GM21528 (cell line): Measurements from ENCODE around the gene RNASEH2C.
"Not testable (repeated sequence)": the region's sequence is repeated elsewhere in the genome, so short reads cannot be mapped to it uniquely, and the experiment has no call there.

ENCODE experiments used
- ATAC-seq: cut with Tn5 transposase; IDR thresholded peaks from one replicate; pipeline ENCODE4 v1.9.1; 2021; ENCODE audit warnings: mild to moderate bottlenecking, moderate library complexity; ENCODE audit not compliant: unreplicated experiment, low FRiP score

Gene RNASEH2C

DNA sequence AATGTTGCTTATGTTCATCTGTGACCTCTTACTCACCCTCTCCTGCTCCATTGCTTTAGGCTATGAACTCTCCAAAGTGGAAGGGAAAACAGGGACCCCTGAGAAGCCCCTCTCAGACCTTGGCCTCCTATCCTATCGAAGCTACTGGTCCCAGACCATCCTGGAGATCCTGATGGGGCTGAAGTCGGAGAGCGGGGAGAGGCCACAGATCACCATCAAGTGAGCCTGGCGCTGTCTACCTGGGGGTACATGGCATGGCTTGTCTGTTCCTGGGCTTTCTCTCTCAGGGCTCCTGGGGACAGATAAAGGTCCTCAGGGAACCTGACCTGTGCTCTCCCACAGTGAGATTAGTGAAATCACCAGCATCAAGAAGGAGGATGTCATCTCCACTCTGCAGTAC, 2.1 kb downstream of the RNASEH2C start:
- no peak for ATAC-seq

DNA sequence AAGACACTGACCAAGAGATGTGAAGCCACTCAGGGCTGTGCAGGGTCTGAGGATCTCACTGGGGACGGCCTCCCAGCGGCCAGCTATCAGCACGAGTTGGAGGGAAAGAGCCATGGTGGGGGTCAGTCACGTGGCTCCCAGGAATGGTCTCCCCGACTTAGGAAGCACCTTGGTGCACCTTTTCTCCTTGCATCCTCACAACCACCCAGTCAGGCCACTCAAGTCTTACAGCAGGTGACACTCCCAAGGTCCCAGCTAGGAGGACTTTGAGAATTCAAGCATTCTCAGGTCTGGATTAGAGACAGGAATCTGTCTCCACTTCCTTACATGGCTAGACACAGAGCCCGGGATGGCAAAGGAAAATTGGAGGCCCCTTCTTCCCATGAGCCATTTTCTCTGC, 2.7 kb downstream of the RNASEH2C start:
- no peak for ATAC-seq

DNA sequence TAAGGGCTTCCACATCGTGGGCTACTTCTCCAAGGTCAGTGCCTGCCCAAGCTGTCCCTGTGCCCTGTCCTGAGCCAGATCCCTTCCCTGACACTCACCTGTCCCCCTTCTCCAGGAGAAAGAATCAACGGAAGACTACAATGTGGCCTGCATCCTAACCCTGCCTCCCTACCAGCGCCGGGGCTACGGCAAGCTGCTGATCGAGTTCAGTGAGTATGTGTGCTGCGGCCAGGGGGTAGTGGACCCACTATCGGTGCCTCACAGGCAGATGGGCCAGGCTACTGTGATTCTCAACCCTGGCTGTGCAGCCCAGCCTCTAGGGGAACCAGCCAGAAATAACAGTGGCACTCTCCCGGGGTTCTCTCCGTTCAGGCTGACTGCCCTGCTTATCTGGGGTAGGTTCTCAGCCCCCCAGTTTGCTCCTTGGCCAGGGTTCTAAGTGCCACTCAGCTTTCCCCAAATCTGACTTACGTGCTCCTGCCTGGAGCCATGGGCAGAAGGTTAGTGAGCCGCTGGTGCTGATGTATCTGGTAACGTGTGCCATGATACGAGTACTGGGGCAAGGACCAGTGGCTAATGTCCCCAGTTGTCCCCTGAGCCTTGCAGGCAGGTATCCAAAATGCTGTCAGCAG, 3.7 kb downstream of the RNASEH2C start:
- no peak for ATAC-seq

DNA sequence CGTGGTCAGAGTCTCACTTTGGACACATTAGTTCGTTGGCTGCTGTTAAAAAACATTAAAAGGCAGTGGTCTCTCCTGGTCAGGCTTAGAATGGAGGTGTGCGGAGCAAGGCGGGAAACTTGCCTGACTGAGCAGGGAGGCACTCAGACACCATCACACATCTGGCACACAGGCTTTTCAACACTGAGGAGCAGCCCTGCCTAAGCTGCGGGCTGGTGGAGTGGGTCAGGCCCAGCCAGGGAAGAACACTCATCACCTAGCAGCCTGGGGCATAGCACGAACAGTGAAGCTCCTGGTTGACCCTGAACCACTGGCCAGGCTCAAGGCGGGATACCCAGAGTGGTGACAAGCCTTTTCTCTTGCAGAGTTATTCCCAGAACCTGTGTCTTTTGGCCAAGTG, 4.3 kb downstream of the RNASEH2C start:
- ATAC-seq: no peak

DNA sequence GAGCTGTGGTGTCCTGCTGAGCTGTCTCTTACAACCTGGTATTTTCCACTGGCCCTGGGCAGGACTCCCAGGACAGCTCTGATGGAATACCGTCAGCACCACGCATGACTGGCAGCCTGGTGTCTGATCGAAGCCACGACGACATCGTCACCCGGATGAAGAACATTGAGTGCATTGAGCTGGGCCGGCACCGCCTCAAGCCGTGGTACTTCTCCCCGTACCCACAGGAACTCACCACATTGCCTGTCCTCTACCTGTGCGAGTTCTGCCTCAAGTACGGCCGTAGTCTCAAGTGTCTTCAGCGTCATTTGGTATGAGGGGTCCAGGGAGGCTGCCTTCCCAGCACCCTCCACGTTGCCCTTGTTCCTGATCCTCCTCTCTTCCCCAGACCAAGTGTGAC, 6.2 kb downstream of the RNASEH2C start:
- ATAC-seq: no peak

DNA sequence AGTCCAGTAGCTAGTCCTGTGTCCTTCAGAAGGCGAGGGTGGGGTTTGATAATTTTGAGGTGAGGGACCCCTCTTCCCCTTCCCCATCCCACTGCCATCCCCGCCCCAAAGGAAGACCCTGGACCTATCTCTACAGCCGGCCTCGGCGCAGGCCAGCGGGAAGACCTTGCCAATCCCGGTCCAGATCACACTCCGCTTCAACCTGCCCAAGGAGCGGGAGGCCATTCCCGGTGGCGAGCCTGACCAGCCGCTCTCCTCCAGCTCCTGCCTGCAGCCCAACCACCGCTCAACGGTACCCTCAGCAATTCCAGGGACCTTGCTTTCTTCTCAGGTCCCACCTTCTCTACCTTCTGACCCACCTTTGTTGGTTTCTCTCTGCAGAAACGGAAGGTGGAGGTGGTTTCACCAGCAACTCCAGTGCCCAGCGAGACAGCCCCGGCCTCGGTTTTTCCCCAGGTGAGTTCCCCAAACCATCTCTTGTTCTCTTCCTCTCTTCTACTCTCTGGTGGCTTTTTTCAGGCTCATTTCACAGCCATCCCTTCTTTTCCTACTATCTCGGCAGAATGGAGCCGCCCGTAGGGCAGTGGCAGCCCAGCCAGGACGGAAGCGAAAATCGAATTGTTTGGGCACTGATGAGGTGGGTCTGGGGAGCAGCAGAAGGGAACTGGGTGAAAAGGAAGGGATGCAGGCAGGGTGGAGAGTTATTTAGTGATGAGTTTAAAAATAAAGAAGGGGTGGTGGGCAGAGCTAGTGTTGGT, 7.2 kb downstream of the RNASEH2C start:
- no peak for ATAC-seq

DNA sequence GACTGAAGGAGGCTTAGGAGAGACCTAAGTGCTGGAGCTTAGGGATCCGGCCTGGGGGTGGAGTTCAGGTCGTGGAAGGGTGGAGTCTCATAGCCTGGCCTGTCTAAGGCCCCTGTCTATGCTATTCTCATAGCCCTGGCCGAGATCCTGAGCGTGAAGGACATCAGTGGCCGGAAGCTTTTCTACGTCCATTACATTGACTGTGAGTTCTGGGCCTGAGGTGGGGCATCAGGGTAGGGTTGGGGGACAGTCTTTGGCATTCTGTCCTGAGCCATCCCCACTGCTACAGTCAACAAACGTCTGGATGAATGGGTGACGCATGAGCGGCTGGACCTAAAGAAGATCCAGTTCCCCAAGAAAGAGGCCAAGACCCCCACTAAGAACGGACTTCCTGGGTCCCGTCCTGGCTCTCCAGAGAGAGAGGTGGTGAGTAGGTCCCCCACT, 7.9 kb downstream of the RNASEH2C start:
- no peak for ATAC-seq

DNA sequence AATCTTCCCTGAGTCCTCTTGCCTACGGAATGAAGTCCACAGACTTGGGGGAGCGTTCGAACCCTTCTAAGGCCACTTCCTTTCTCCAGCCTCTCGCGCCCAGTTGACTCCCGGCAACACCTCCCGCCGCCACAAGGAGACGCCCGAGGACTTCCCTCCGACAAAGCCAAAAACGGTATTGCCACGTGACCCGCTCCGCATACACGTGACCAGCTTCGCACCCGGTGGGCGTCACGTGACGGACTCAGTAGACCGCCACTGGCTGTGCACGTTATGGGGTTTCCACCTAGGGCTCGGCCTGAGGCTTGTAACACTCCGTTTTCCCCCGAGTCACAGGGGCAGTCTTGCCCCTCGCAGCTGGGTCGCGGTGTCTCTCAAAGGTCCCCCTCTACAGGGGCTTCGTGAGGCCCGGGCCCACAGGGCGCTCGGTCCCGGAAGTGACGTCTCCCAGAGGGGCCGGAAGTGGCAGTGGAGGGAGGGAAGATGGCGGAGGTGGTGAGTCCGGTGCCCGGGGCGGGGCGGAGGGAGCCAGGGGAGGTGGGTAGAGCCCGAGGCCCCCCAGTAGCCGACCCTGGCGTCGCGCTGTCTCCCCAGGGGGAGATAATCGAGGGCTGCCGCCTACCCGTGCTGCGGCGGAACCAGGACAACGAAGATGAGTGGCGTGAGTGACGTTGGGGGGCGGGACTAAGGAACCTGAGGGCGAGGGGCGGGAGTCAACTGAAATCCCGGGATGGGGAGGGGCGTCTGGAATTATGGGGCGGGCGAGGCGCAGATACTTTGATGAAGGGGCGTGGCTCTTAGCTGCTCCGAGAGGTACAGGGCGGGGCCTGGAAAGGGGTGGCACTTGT, 8.6 kb downstream of the RNASEH2C start, which contains the start of gene KAT5:
Gene KAT5, plus strand, starts transcription at position 468 of the 848 bp plus-strand sequence. Its CDS starts 16 bp downstream, at position 484.
- peak; percentile 83 for ATAC-seq

DNA sequence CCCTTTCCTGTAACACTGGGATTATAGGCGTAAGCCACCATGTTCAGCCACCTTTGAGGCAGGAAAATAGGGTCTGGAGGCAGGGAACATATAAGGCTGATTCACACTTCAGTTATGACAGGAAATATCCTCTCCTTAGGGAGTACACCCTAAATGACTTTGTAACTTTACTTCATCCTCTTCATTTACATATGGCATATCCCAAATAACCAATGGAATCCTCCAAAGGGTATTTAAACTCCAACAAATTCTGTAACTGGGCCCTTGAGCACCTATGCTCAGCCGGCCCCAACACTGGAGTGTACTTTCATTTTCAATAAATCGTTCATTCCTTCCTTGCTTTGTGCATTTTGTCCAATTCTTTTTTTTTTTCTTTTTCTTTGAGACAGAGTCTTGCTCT, 10.2 kb downstream of the RNASEH2C start:
- no peak for ATAC-seq

DNA sequence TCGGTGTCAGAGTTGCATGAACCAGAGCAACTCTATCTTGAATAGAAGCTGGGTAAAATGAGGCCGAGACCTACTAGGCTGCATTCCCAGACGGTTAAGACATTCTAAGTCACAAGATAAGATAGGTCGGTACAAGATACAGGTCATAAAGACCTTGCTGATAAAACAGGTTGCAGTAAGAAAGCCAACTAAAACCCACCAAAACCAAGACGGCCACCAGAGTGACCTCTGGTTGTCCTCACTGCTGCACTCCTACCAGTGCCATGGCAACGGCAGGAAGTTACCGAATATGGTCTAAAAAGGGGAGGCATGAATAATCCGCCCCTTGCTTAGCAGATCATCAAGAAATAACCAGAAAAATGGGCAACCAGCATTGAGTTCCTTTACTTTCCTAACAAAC, 10.9 kb downstream of the RNASEH2C start:
- no peak for ATAC-seq

DNA sequence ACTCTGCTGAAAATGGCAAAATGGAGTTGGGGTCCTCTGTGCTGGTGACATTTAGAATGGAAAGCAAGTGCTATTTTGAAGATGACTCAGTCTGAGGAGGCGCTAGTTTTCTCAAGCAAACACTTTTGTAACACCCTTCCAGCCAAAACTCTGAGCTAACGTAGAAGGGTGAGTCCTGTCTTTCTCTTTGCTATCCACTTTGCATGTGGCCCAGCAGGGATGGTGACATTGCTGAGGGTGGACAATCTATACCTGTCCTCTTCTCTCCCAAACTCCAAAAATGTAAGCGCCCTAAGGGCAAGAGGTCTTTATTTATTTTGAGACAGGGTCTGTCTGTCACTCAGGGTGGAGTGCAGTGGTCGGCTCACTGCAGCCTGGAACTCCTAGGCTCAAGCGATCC, 12.1 kb downstream of the RNASEH2C start:
- ATAC-seq: no peak

DNA sequence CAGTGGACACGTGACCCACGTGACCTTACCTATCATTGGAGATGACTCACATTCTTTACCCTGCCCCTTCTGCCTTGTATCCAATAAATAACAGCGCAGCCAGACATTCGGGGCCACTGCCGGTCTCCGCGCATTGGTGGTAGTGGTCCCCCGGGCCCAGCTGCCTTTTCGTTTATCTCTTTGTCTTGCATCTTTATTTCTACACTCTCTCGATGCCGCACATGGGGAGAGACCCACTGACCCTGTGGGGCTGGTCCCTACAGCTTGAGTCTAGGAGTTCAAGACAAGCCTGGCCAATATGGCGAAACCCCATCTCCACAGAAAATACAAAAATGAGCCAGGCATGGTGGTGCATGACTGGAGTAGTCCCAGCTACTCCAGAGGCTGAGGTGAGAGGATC, 13.6 kb downstream of the RNASEH2C start:
- ATAC-seq: not testable (repeated sequence)

DNA sequence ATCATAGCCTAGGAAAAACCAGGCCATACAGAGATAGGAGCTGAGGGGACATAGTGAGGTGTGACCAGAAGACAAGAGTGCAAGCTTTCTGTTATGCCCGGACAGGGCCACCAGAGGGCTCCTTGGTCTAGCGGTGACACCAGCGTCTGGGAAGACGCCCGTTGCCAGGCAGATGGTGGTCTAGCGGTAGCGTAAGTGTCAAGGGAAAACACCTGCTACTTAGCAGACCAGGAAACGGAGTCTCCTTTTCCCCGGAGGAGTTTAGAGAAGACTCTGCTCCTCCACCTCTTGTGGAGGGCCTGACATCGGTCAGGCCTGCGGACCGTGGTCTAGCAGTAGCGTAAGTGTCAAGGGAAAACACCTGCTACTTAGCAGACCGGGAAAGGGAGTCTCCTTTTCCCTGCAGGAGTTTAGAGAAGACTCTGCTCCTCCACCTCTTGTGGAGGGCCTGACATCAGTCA, 14.3 kb downstream of the RNASEH2C start:
- not testable (repeated sequence) for ATAC-seq

DNA sequence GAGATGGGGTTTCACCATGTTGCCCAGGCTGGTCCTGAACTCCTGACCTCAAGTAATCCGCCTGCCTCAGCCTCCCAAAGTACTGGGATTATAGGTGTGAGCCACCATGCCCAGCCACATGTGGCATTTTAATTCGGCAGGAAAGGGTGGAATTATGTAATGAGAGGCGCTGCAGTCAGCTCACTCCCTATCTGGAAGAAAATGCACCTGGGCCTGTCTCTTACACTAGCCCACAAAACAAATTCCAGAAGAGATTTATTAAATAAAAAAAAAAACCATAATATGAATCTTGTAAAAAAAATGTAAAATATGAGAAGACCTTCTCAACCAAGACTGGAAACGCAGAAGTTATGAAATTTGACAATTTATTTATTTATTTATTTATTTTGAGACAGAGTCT, 16.8 kb downstream of the RNASEH2C start:
- no peak for ATAC-seq

DNA sequence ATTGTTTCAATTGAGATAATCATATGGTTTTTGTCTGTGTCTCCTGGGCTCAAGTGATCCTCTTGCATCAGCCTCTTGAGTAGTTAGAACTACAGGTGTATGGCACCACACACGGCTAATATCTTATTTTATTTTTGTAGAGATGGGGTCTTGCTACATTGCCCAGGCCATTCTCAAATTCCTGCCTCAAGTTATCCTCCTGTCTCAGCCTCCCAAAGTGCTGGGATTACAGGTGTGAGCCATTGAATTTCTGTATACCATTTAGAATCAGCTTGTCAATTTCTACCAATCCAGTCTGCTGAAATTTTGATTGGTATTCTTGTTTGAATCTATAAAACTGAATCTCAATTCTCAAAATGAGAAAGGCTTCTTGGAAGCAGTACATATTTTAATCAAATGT, 18.9 kb downstream of the RNASEH2C start:
- ATAC-seq: no peak

DNA sequence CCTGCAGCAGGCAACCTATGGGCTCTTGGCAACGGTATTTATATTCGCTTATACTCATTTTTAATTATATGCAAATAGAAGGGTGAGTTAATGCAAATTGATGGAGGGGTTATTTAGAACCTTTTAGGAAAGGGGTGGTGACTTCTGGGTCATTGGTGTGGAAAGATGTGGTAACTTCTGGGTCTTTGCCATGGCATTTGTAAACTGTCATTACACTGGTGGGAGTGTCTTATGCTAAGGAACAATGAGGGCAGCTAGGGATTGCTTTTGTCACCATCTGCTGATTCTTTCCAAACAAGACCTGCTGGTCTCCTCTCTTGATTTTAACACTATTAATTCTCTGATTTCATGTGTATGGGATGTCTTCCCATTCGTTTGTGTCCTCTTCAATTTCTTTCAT, 20.2 kb downstream of the RNASEH2C start:
- no peak for ATAC-seq

DNA sequence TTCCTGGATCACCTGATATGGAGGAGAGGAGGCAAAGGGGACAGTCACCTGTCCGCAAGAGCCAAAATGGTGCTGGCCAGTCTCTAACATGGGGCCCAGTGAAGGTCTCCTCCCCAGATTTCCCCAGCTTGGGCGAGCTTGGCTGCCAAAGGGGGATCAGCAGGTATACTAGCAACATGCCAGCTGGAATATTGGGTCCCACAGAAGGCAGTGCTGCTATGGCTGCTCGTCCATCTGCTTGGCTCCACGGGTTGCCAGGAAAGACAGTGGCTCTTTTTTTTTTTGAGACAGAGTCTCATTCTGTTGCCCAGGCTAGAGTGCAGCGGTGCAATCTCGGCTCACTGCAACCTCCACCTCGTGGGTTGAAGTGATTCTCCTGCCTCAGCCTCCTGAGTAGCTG, 21.3 kb downstream of the RNASEH2C start:
- ATAC-seq: no peak

DNA sequence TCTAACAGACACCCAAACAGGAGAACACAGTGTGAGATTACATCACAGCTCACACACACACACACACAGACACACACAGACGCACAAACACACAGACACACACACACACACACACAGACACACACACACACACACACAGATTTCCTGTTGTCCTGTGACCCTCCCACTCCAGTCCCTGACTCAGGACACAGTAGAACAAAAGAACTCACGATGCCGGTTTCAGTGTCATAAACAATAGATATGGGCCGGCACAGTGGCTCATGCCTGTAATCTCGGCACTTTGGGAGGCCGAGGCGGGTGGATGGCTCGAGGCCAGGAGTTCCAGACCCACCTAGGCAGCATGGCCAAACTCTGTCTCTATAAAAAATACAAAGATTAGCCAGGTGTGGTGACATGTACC, 22.4 kb downstream of the RNASEH2C start:
- no peak for ATAC-seq

DNA sequence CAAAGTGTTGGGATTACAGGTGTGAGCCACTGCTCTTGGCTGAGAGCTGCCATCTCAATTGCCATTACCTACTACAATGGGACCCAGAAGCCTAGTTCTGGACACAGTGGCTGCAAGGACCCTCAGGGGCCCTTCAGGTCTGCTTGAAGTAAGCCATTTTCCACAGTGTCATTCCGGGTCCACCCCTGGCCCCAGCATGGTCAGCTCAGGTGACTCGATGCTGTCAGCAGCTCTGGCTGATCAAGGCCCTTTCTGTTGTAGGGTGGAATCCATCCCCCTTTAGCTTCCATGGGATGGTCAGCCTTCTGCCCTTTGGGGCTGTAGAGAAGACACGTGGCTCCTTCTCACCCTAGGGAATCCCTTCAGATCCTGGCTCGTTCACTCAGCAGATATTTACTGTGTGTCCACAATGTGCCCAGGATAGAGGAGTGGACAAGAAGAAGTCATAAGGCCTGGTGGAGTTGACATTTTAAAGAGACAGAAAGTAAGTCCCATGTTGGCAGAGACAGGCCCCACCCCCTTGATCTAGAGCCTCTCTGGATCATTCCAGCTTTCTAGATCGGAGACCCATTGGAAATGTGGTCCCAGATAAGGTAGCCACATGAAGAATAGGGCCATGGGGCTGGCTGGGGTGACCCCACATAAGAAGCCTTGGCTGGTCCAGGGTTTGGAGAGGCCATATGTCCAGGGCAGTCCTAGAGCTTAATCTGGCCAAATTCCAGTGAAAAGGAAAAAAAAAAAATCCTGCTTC, 23.6 kb downstream of the RNASEH2C start:
- no peak for ATAC-seq

DNA sequence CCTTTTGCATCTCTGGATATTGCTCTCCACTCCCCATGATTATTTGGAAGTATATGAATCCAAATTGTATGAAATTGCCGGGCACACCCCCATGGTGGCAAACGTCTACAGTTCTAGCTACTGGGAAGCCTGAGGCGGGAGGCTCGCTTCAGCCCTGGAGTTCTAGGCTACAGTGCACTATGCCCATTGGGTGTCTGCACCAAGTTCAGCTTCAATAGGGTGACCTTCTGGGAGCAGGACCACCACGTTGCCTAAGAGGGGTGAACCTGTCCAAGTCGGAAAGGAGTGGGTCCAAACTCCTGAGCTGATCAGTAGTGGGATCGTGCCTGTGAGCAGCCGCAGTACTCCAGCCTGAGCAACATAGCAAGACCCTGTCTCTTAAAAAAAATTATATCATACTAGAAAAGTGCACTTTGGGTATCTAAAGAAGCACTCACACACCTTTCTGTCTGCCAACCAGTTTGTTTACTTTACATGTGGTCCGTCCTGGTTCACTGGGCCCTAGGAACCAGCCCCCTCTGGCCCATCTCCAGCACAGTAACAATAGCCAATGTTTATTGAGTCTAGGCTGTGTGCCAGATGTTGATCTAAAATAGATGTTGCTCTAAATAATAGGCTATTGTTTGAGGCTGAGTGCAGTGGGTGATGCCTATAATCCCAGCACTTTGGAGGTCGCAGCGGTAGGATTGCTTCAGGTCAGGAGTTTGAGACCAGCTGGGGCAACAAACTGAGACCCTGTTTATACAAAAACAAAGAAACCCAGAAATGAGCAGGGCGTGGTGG, 24.9 kb downstream of the RNASEH2C start:
- no peak for ATAC-seq
